CD14-positive monocyte (primary cell): Measurements from ENCODE around the gene AIRE. TPM values are rescaled to one million over a fixed set of nuclear protein-coding genes. Genes with fewer than 3 reads are reported as not detected.

Experiments
- DNase-seq, 3 donors: peaks; one replicate each; pipeline ENCODE4 v3.0.0-alpha.2; 2011 to 2022
- H2AFZ ChIP-seq: 2 replicates; pipeline ENCODE4 v1.6.0; 2012; ENCODE audit warnings: mild to moderate bottlenecking, low read depth, low read length, inconsistent platforms; ENCODE audit not compliant: insufficient read depth, poor library complexity, severe bottlenecking
- H3K27ac ChIP-seq, 2 donors: 1 replicate in 1 of 2; 2 replicates in 1 of 2; pipeline ENCODE4 v1.5.1; 2012 to 2013; ENCODE audit warnings: low read length in 2 of 2, control low read depth in 1 of 2, inconsistent platforms in 1 of 2, low read depth in 1 of 2, mild to moderate bottlenecking in 1 of 2
- H3K27me3 ChIP-seq, 2 donors: one replicate each; pipeline versions ENCODE4 v1.6.0 to v1.6.1; 2011 to 2013; ENCODE audit warnings: low read length in 2 of 2; ENCODE audit not compliant: control insufficient read depth in 2 of 2, insufficient read depth in 2 of 2
- H3K36me3 ChIP-seq, 2 donors: replicated peaks in 1 of 2; 1 replicate in 1 of 2; 2 replicates in 1 of 2; pipeline versions ENCODE4 v1.5.1 to v1.6.1; 2012 to 2013; ENCODE audit warnings: low read length in 2 of 2, control low read depth in 1 of 2, inconsistent platforms in 1 of 2, mild to moderate bottlenecking in 1 of 2; ENCODE audit not compliant: insufficient read depth in 2 of 2, control insufficient read depth in 1 of 2
- H3K4me1 ChIP-seq, 2 donors: 1 replicate in 1 of 2; 2 replicates in 1 of 2; pipeline versions ENCODE4 v1.5.1 to v1.6.1; 2012 to 2013; ENCODE audit warnings: low read length in 2 of 2, control low read depth in 1 of 2, inconsistent platforms in 1 of 2, mild to moderate bottlenecking in 1 of 2, moderate library complexity in 1 of 2; ENCODE audit not compliant: insufficient read depth in 2 of 2, control insufficient read depth in 1 of 2
- H3K4me2 ChIP-seq: replicated peaks from 2 replicates; pipeline ENCODE3; 2012; ENCODE audit warnings: low read length, moderate library complexity, mild to moderate bottlenecking; ENCODE audit not compliant: poor library complexity, severe bottlenecking; ENCODE audit errors: extremely low read depth
- H3K4me3 ChIP-seq, 3 experiments: fragments of 200-600 bp in 1 of 3; sonication (generic) in 1 of 3; replicated peaks in 1 of 3; 1 replicate in 2 of 3; 2 replicates in 1 of 3; pipeline ENCODE4 v1.5.1; 2011 to 2013; ENCODE audit warnings: low read length in 3 of 3, mild to moderate bottlenecking in 3 of 3, control low read depth in 2 of 3, low read depth in 2 of 3, inconsistent platforms in 1 of 3, moderate library complexity in 1 of 3
- H3K79me2 ChIP-seq: 2 replicates; pipeline ENCODE4 v1.6.0; 2012; ENCODE audit warnings: mild to moderate bottlenecking, control low read depth, inconsistent platforms, low read length, moderate library complexity; ENCODE audit not compliant: insufficient read depth
- H3K9ac ChIP-seq: 2 replicates; pipeline ENCODE4 v1.6.0; 2017; ENCODE audit warnings: low read length, mild to moderate bottlenecking; ENCODE audit not compliant: insufficient read depth, poor library complexity, severe bottlenecking
- H3K9me3 ChIP-seq, 2 donors: replicated peaks in 1 of 2; 1 replicate in 1 of 2; 2 replicates in 1 of 2; pipeline versions ENCODE4 v1.5.1 to v1.6.1; 2012 to 2013; ENCODE audit warnings: low read length in 2 of 2, control low read depth in 1 of 2; ENCODE audit not compliant: control insufficient read depth in 1 of 2, insufficient read depth in 1 of 2
- H4K20me1 ChIP-seq: 2 replicates; pipeline ENCODE4 v1.6.0; 2012; ENCODE audit warnings: mild to moderate bottlenecking, low read length, control low read depth, moderate library complexity; ENCODE audit not compliant: insufficient read depth
- H3K27ac Mint-ChIP-seq, 7 donors: one replicate each; pipeline ENCODE4 v1.8.0; 2020; ENCODE audit warnings: mild to moderate bottlenecking in 7 of 7, mixed read lengths in 7 of 7, moderate library complexity in 6 of 7, inconsistent platforms in 2 of 7
- H3K27me3 Mint-ChIP-seq, 3 donors: one replicate each; pipeline ENCODE4 v1.8.0; 2021 to 2022; ENCODE audit warnings: low read depth in 3 of 3, mild to moderate bottlenecking in 3 of 3, mixed read lengths in 3 of 3, moderate library complexity in 3 of 3, inconsistent platforms in 1 of 3
- H3K36me3 Mint-ChIP-seq, 2 donors: one replicate each; pipeline ENCODE4 v1.8.0; 2020; ENCODE audit warnings: mixed read lengths in 2 of 2, inconsistent platforms in 1 of 2, mild to moderate bottlenecking in 1 of 2
- H3K4me1 Mint-ChIP-seq: one replicate; pipeline ENCODE4 v1.8.0; 2020; ENCODE audit warnings: mild to moderate bottlenecking, mixed read lengths
- H3K4me3 Mint-ChIP-seq, 2 donors: one replicate each; pipeline ENCODE4 v1.8.0; 2020; ENCODE audit warnings: mild to moderate bottlenecking in 2 of 2, mixed read lengths in 2 of 2, moderate library complexity in 1 of 2
- H3K9me3 Mint-ChIP-seq, 7 donors: one replicate each; pipeline ENCODE4 v1.8.0; 2020 to 2022; ENCODE audit warnings: mixed read lengths in 7 of 7, mild to moderate bottlenecking in 6 of 7, moderate library complexity in 6 of 7, inconsistent platforms in 2 of 7
- CTCF ChIP-seq: fragments of 200-600 bp; IDR thresholded peaks from one replicate; pipeline ENCODE4 v1.8.0; 2022; ENCODE audit warnings: antibody characterized with exemption, mild to moderate bottlenecking
- WGBS: methylation state at CpG from one replicate; pipeline ENCODE4 v1.1.5; 2013; ENCODE audit warnings: missing lambda C conversion rate; ENCODE audit not compliant: insufficient coverage; 5-methylcytosine and 5-hydroxymethylcytosine counted together
- intact Hi-C, 2 donors: fragments of 100-400 bp; cut with micrococcal nuclease; formaldehyde crosslinking; loops; one replicate each; pipeline versions ENCODE4 v1.15.0 to v1.15.1; 2023
- polyA plus RNA-seq, 3 donors: library from polyadenylated mRNA; depleted of rRNA in 1 of 3; unstranded in 2 of 3; stranded (reverse) in 1 of 3; fragments of 300-500 nt in 2 of 3; fragments of >200 nt in 1 of 3; fragmentation: Illumina TruSeq in 2 of 3; gene quantifications; 1 replicate in 2 of 3; 2 replicates in 1 of 3; pipeline ENCODE4 v1.2.3, GENCODE V29; 2012 to 2021

AIRE gene
- polyA plus RNA-seq, 3 donors = not detected

GRCh38 chr21:44313451-44313850 is 27.8 kb downstream of the AIRE start:
- Mint-ChIP-seq H3K27me3 (no peaks in the 10 kb centered on the region), H3K36me3 (peaks cover 40 to 79% of the 10 kb centered on the region in 2 donors), H3K9me3 (no peaks in the 10 kb centered on the region), H3K4me1 (no peaks in the 10 kb centered on the region), H3K4me3 (no peak overlapping the region), H3K27ac (no peak overlapping the region)
- Histone ChIP-seq H3K27me3 (no peaks in the 10 kb centered on the region), H4K20me1 (peaks cover 63% of the 10 kb centered on the region), H3K4me1 (no peaks in the 10 kb centered on the region), H3K36me3 (peaks cover 87 to 96% of the 10 kb centered on the region in 2 donors), H3K79me2 (no peaks in the 10 kb centered on the region), H3K4me2 (no peak overlapping the region), H3K4me3 (no peak overlapping the region), H3K27ac (no peak overlapping the region), H3K9me3 (no peaks in the 10 kb centered on the region), H2AFZ (no peak overlapping the region), H3K9ac (no peak overlapping the region)
- DNase-seq = no peak
- intact Hi-C loops = no loop called here
- WGBS = 95% methylated on average over 6 of the region's 13 CpGs
- TF ChIP-seq CTCF = no peak

- no peaks in the 10 kb centered on the region for H3K27me3 ChIP-seq
- peaks cover 58% of the 10 kb centered on the region for H4K20me1 ChIP-seq
Measured at GRCh38 chr21:44314128-44314527, 28.5 kb downstream of the AIRE start.

More at GRCh38 chr21:44314128-44314527, 28.5 kb downstream of the AIRE start:
- no peaks in the 10 kb centered on the region for H3K4me1 ChIP-seq
- no peak overlapping the region for H3K4me3 ChIP-seq
- Mint-ChIP-seq H3K27ac (no peak overlapping the region), H3K36me3 (peaks cover 39 to 79% of the 10 kb centered on the region in 2 donors), H3K4me3 (no peak overlapping the region), H3K4me1 (no peaks in the 10 kb centered on the region), H3K9me3 (no peaks in the 10 kb centered on the region), H3K27me3 (no peaks in the 10 kb centered on the region)
- H3K27ac ChIP-seq = no peak overlapping the region
- no peaks in the 10 kb centered on the region for H3K79me2 ChIP-seq
- intact Hi-C loops = no loop called here
- H2AFZ ChIP-seq = no peak overlapping the region
- DNase-seq = no peak
- 90% methylated on average over 15 of the region's 15 CpGs for WGBS
- H3K9me3 ChIP-seq = no peaks in the 10 kb centered on the region
- H3K9ac ChIP-seq = no peak overlapping the region
- H3K36me3 ChIP-seq = peaks cover 94 to 98% of the 10 kb centered on the region in 2 donors
- TF ChIP-seq CTCF = no peak
- H3K4me2 ChIP-seq = no peak overlapping the region
